NCI-H128 (cell line): Measurements from ENCODE around the gene PTN.
"Not testable (repeated sequence)": the region's sequence is repeated elsewhere in the genome, so short reads cannot be mapped to it uniquely, and the experiment has no call there.

Experiments used
- DNase-seq: peaks from one replicate; lab custom pipeline; 2025; ENCODE audit not compliant: unreplicated experiment; lab: John Stamatoyannopoulos, UW

PTN gene

DNA sequence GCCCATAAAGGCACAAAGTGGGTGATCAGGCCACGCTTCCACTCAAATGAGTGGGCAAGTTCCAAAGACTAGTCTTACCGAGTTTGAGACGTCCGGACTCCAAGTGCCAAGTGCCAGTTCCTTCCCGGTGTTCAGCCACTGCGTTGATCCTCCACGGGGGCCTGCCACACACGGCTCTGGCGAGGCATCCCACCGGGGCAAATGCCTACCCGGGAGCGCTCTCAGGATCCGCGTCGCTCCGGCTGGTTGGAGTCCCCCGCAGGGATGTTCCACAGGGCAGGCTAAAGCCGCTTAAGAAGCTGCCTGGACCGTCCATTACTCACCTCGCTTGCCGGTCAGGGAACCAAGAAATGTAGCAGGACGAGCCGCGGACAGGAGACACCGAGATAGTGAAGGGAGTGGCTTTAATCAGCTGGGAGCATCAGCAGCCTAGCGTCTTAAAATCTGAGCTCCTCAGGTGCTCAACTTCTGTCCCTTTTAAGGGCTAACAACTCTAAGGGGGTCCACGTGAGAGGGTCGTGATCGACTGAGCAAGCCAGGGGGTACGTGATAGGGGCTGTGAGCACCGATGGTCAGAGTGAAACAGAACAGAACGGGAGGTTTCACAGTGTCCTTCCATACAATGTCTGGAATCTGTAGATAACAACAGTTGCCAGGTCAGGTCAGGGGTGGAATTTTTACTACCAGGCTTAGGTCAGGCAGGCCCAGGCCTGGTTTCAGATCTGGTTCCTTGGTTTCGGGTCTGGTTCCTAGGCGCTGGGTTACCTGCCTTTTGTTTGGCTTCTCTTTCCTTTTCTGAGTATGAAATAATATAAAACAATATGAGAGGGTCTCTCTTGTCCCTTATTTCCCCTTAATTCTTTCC is 75.3 kb downstream of the PTN start:
- not testable (repeated sequence) for DNase-seq

DNA sequence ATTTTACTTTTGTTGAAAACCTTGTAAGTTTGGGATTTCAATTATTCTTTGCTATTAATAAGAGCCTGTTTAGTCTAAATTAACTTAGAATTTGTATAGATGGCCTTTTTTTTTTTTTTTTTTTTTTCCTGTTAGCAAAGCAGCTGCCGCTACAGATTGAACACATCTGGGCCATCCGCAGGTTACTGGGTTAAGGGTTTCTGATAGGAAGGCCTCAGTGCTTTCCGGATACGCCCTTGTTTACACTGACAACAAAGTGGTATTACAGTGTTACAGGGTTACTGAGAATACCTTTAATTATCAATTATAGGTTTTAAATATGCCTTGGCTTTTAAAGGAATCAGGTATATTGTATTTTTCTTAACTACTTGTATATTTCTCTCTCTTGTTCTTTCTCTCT is 76.8 kb downstream of the PTN start:
- no peak for DNase-seq

DNA sequence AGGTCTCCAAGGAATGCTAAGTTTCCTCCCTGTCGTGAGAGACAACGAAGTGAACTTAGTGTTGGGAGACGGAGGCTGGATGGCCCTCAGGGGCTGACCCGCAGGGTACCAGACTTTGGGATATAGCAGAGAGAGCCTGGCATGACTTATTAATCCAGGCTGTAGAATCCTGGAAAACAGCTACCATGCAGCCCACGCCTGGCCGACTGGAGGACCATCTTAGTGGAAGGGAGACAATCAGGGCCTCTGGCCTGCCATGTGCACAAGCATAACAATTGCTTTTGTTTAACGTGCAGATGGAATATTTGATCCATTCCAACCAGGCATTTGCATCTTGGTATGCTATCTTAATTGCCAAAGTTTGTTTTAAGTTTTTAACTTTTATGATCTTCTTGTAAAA is 78.1 kb downstream of the PTN start:
- not testable (repeated sequence) for DNase-seq

DNA sequence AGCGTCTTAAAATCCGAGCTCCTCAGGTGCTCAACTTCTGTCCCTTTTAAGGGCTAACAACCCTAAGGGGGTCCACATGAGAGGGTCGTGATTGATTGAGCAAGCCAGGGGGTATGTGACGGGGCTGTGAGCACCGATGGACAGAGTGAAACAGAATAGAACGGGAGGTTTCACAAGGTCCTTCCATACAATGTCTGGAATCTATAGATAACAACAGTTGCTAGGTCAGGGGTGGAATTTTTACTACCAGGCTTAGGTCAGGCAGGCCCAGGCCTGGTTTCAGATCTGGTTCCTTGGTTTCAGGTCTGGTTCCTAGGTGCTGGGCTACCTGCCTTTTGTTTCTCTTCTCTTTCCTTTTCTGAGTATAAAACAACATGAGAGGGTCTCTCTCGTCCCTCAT is 80.9 kb downstream of the PTN start:
- DNase-seq, result no peak

DNA sequence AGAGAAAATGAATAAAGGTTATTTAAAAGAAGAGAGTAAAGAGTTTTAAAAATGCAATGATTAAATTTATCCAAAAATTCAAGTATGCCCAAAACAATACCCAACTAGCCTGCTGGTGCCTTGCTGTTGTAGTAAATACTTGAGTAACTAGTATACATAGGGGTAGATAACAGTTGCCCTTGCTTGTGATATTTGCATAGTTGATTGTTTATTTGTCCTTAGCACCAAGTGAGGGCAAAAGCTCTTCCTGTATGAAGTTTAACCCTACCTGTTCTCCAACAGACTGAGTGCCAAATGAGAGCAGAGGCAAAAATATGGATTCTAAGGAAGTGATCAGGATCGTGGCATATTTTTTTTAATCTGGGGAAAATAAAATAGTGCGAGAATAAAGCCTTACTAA is 85.0 kb downstream of the PTN start:
- no peak for DNase-seq

DNA sequence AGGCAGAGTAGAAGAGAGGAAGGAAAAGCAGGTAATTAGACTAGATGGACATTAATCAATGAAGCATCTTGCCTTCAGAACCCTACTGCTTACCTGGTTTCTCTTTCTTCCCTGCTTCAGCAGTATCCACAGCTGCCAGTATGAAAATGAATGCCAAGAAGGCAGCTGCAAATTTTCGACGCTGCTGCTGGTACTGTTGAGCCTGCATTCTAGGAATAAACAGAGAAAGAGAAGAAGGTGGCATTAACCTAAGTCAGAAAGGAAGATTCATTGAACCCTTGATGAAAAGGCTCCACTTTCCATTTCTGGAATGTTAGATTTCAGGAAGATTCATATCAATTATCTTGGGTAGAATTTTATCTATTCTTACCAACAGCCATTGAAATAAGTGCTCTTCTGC is 88.8 kb downstream of the PTN start:
- no peak for DNase-seq

DNA sequence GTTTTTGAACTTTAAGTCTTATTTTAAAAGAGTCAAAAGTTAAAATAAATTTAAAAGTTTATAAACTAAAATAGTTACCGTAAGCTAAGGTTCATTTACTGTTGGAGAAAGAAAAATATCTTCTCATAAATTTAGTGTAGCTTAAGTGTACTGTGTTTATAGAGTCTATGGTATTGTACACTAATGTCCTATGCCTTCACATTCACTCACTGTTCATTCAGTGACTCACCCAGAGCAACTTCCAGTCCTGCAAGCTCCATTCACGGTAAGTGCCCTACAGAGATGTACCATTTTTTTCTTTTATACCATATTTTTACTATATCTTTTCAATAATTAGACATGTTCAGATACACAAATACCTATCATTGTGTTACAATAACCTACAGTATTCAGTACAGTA is 97.6 kb downstream of the PTN start:
- DNase-seq, result no peak

DNA sequence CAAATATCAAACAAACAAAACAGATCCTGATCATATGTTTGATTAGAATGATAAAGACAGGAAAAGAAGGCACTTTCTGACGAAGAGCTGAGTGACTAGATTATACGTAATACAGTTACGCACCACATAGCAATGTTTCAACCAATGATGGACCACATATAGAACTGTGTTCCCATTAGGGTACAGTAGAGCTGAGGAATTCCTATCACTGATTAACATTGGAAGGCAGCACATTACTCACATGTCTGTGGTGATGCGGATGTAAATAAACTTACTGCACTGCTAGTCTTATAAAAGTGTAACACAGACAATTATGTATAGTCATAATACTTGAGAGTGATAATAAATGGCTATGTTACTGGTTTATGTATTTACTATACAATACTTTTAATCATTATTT is 98.3 kb downstream of the PTN start:
- DNase-seq, result no peak

DNA sequence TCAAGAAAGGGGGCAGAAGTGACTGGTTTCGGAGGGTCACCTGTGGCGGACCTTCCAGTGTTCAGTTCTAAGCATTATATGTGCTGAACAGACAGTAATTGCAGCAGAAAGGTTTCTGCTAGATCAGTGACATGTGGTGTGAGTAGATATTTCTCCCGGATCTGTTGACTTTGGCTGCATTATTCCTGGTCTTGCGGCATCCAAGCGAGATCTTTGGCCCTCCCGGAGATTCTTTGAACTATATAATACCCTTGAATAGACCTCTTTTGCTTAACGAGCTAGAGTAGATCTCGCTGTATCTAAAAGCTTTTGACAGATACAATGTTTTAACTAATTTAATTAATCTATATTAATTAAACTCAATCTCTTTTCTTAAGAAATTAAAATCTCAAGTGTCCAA is 99.8 kb downstream of the PTN start:
- DNase-seq, result no peak

DNA sequence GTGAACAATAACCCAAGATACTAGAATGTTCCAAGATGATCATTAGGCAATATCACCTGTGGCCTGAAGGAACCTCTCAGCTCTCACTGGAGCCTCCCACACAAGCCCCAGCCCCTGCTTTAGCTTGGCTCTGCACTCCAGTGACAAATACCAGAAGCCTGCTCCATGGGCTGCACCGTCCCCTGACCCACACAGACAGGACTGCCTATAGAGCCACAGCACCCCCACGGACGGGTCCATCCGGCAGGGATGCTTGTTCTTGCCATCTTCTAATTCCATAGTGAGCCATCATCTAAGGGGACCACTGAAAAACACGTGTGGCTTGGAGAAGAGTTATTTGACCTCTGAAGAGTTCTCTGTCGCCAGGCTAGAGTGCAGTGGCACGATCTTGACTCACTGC is 100.9 kb downstream of the PTN start:
- no peak for DNase-seq

DNA sequence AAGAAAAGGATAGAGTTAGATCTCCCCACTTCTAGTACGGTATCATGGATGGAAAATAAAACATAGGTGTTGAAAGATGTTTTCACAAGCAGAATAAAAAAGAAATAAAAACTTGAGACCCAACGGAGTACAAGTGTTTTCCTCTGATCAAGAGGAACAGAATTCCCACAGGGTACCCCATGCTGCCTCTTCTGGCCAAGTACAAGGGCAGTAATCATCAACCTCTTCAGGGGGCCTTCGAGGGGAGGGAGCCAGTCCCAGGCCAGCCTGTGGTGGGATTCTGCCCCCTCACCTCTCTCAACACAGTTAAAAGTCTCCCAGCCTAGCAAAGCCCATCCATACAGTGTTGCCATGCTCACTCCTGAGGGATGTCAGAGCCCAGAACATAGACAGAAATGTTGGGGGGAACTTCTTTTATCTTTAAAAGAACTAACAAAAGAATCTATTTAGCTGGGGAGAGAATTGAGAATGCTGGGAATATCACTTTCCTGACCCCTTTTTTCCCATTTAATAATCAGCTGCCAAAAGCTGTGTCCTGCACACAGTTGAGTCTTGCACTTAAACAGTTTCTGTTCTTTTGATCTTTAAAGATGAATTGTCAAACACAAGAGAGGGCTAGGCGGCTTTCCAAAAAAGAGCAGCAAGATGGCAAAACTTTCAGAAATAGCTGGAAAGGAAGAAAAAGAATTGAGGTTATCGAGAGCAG is 101.7 kb downstream of the PTN start:
- DNase-seq, result no peak

DNA sequence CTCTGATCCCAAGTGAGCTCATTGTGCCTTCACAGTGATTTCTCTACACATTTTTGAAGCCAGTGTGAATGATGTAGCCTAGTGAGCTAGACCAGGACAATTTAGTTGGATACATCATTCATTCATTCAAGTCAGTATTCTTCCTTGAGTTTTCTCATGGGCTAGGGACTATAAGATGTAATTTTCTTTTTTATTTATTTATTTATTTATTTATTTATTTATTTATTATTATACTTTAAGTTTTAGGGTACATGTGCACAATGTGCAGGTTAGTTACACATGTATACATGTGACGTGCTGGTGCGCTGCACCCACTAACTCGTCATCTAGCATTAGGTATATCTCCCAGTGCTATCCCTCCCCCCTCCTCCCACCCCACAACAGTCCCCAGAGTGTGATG is 104.3 kb downstream of the PTN start:
- DNase-seq, result not testable (repeated sequence)

DNA sequence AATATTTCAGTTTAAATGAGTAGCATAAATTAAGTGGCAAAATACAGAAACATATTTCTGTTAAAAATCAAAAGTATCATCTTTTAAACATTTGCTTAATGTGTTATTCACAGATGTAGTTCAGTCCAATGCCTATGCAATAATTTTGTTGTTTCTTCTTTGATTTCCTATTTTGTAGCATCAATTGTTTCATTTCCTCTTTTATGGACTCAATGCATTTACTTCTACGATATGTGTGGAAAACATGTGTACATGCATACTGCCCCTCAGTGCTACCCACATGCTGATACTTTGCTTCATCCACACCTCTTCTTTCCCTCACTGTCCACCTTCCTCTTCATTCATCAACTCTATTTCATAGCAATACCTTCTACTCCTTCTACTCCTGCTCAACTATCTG is 108.1 kb downstream of the PTN start:
- no peak for DNase-seq

DNA sequence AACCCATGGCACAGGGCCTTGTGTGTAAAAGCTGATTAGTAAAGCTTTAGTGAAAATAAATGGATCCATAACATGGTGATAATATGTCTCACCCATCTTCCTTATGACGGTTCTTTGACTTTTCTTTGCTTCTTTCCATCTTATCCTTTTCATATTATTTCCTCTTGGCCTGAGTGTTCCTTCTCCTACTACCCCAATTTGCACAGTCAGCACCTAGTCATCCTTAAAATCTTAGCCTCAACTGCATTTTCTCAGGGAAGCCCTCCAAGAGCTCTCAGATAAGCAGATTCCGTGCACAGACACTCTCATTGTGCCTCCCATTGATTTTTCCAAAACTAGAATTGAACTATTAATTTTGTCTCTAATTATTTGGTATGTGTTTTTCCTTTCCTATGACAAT is 112.4 kb downstream of the PTN start:
- no peak for DNase-seq

DNA sequence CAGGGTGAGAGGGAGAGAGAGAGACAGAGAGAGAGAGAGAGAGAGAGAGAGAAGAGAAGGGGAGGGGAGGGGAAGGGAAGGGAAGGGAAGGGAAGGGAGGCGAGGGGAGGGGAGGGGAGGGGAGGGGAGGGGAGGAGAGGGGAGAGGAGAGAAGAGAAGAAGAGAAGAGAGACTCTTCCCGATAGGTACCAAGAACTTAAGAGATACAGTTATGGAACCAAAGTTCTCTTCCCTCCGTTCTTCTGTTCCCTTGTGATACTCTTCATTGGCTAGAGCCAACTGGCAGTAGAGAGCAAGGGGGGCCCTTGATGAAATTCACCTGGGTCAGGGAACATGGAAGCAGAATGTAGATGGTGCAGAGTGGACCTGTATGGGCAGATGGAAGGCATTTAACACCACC is 122.1 kb downstream of the PTN start:
- no peak for DNase-seq

DNA sequence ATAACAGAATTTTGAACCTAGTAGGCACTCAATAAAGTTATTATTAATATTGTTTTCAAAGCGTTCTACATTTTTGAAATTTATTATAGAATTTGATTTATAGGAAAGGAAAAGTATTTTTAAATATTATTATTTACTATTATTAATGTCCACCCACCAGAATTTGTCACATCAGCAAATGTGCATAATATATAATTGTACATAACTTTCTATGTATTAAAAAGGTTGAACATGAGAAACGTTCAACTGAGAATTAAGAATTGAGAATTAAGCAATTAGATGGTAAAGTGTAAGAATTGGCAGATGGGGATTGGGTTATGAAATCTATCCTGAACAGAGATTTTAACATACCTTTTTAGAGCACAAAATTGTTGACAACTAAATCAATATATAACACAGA is 129.8 kb downstream of the PTN start:
- no peak for DNase-seq

DNA sequence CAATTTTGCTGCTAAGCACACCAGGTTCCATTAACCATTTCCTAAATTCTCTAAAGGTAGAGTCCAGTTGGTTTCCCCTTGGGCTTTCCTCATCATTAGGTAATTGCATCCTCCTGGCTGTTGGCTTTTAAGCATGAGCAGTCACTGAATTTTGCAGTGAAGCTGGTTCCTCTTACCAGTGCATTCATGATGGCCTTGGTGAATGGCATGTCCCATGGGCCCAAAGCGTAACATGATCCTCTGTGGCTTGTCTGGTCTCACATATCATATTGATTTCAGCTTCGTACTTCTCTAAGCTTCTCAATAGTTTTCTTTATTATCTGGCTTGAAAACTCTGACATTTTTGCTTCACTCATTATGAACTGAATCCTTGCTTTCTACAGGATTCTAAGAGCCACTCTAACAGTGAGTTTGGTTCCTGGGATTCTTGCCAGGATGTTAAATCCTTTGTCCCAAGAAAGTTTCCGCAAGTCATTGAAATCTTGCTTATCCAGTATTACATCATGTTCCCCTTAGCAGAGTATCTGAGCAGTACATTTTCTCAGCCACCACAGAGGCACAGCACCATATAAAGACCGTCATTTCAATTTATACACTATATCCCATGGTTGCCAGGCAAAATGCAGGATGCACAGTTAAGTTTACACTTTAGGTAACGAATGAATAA is 134.2 kb downstream of the PTN start:
- no peak for DNase-seq

DNA sequence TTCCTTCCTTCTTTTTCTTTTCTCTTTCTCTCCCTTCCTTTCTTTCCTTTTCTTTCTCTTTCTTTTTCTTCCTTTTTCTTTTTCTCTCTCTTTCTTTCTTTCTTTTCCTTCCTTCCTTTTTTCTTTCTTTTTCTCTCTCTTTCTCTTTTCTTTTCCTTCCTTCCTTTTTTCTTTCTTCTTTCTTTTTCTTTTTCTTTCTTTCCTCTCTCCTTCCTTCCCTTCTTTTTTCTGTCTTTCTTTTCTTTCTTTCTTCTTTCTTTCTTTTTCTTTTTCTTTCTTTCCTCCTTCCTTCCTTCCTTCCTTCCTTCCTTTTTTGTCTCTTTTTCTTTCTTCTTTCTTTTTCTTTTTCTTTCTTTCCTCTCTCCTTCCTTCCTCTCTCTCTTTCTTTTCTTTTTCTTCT is 136.8 kb downstream of the PTN start:
- no peak for DNase-seq

DNA sequence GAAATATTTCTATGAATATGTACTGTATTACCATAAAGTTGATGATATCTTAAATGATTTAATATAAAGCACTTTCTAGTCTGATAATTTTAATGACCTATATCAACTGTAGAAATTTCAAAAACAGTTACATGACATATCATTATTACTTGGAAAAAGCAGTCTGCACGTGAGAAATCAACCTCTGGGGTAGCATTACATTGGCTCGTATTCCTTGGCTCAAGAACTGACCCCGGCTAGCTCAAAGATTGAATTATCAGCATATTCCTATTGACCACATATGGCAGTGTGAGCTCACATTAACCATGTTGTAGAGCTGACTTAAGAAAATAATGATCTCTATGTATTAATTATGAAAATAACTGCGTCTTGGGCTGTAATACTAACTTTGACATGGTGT is 139.3 kb downstream of the PTN start:
- no peak for DNase-seq

DNA sequence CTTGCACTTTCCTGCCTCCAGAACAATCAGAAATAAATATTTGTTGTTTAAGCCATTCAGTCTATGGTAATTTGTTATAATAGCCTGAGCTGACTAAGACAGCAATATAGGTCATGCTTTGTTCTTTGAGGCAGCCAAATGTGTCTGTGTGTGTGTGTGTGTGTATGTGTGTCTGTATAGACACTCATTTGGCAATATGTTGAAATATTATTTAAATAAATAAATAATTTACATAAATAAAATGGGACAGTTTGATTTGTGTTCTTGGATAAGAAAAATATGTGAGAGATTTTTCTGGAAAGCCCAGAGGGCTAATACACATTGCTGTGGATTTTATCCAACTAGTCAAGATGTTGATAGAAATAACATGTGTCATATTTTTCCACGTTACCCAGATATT is 140.2 kb downstream of the PTN start:
- no peak for DNase-seq

DNA sequence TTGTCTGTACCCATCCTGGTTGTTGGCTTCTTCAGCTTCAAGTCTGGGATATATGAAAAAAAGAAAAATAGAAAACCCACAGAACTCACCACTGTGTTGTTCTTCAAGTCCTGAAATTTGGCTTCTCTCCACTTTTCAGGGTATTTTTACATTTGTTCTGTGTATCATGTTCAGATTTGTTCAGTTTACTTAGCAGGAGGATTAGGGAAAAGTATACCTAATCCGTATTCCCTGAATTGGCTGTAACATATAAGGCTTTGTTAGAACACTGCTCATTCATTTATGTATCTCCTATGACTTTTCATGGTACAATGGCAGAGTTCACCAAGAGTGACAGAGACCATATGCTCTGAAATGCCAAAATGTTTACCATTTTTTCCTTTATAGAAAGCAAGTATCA is 146.9 kb downstream of the PTN start:
- no peak for DNase-seq

DNA sequence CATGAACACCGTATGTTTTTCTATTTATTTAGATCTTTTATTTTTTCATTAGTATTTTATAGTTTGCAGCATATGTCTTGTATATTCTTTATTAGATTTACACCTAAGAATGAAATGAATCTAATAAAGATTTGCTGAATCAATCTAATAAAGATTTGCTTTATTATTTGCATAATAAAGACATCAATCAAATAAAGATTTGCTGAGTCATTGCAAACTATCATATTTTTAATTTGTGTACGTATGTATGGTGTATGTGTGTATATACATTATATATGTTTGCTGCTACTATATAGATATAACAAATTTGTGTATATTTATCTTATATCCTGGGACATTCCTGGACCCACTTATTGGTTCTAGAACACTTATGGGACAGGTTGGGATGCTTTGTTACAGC is 147.5 kb downstream of the PTN start:
- no peak for DNase-seq
